Hematopoietic multipotent progenitor cell (in vitro differentiated cells): ENCODE results near the gene FCGR1A. TPM values are rescaled to one million over a fixed set of nuclear protein-coding genes. Genes with fewer than 3 reads are reported as not detected.
"Not testable (repeated sequence)": the region's sequence is repeated elsewhere in the genome, so short reads cannot be mapped to it uniquely, and the experiment has no call there.

Source experiments
- DNase-seq, 3 donors: peaks; one replicate each; pipeline ENCODE4 v3.0.0-alpha.2; 2011 to 2015; ENCODE audit warnings: low read depth in 2 of 3, low spot score in 2 of 3
- total RNA-seq: library from RNA; depleted of rRNA; stranded (reverse); fragments of >200 nt; gene quantifications from one replicate; pipeline ENCODE4 v1.2.3, GENCODE V29; 2012

FCGR1A gene
- total RNA-seq, 1 donor, result 6.2 TPM

GRCh38 chr1:149831764-149832315, 49.3 kb downstream of the FCGR1A start:
- not testable (repeated sequence) for DNase-seq

GRCh38 chr1:149832316-149833126, 50.0 kb downstream of the FCGR1A start:
- not testable (repeated sequence) for DNase-seq

GRCh38 chr1:149833144-149833543, 50.6 kb downstream of the FCGR1A start:
- not testable (repeated sequence) for DNase-seq

- not testable (repeated sequence) for DNase-seq
These were observed 58.7 kb downstream of the FCGR1A start for GRCh38 chr1:149841149-149841548.

Other genes with a start within 250 kb of the FCGR1A start
- 0.27 TPM for gene PPIAL4C, start 198.8 kb upstream of the FCGR1A start, total RNA-seq
- 28.3 TPM for gene BOLA1, start 116.9 kb downstream of the FCGR1A start, total RNA-seq
- 30.2 TPM for gene SV2A, start 135.2 kb downstream of the FCGR1A start, total RNA-seq
- gene SF3B4, start 145.1 kb downstream of the FCGR1A start, total RNA-seq, result 12.9 TPM
- 0.27 TPM for gene MTMR11, start 154.2 kb downstream of the FCGR1A start, total RNA-seq
- gene OTUD7B, start 228.0 kb downstream of the FCGR1A start, total RNA-seq, result 0.54 TPM